Measurements from ENCODE around the gene FXR2.
A peak's percentile ranks its signal among the peaks of the same experiment; 100 is the strongest.

The FXR2 gene

GRCh38 chr17:7557147-7557764, 57.4 kb downstream of the FXR2 start:
- Histone ChIP-seq H3K27ac (ENCODE audit: low read length) (peak overlapping the region; percentile 99), H3K9ac (ENCODE audit: low read length in 2 of 2) (peak overlapping the region; percentile 42 to 86), H3K4me3 (ENCODE audit: low read length in 2 of 2) (peak overlapping the region in 1 of 2 donors; percentile 88), H3K27me3 (ENCODE audit: control insufficient read depth in 1 of 2, insufficient read depth in 2 of 2, low read length in 2 of 2) (no peaks in the 10 kb centered on the region), H3K9me3 (ENCODE audit: control insufficient read depth in 2 of 2, low read length in 2 of 2) (no peaks in the 10 kb centered on the region), H3K4me1 (ENCODE audit: control insufficient read depth, insufficient read depth, low read length) (peaks cover 45% of the 10 kb centered on the region), H3K36me3 (ENCODE audit: control insufficient read depth in 2 of 2, insufficient read depth in 2 of 2, low read length in 2 of 2) (peaks cover 0 to 6% of the 10 kb centered on the region in 2 donors)

GRCh38 chr17:7556627-7557026, 58.1 kb downstream of the FXR2 start:
- no peak overlapping the region for H3K4me3 ChIP-seq (ENCODE audit: low read length in 2 of 2)
- H3K4me1 ChIP-seq (ENCODE audit: control insufficient read depth, insufficient read depth, low read length) = peaks cover 44% of the 10 kb centered on the region
- H3K27ac ChIP-seq (ENCODE audit: low read length) = peak overlapping the region; percentile 99
- H3K36me3 ChIP-seq (ENCODE audit: control insufficient read depth in 2 of 2, insufficient read depth in 2 of 2, low read length in 2 of 2) = peaks cover 0 to 6% of the 10 kb centered on the region in 2 donors
- H3K9ac ChIP-seq (ENCODE audit: low read length in 2 of 2) = no peak overlapping the region
- no peaks in the 10 kb centered on the region for H3K27me3 ChIP-seq (ENCODE audit: control insufficient read depth in 1 of 2, insufficient read depth in 2 of 2, low read length in 2 of 2)
- no peaks in the 10 kb centered on the region for H3K9me3 ChIP-seq (ENCODE audit: control insufficient read depth in 2 of 2, low read length in 2 of 2)

- H3K4me1 ChIP-seq (ENCODE audit: control insufficient read depth, insufficient read depth, low read length) = peaks cover 34% of the 10 kb centered on the region
- no peak overlapping the region for H3K27ac ChIP-seq (ENCODE audit: low read length)
Measured at GRCh38 chr17:7555320-7555948, 59.3 kb downstream of the FXR2 start.

GRCh38 chr17:7553356-7553755, 61.3 kb downstream of the FXR2 start:
- H3K4me1 ChIP-seq (ENCODE audit: control insufficient read depth, insufficient read depth, low read length) = peaks cover 30% of the 10 kb centered on the region

More at GRCh38 chr17:7555320-7555948, 59.3 kb downstream of the FXR2 start:
- Histone ChIP-seq H3K27me3 (ENCODE audit: control insufficient read depth in 1 of 2, insufficient read depth in 2 of 2, low read length in 2 of 2) (no peaks in the 10 kb centered on the region), H3K9ac (ENCODE audit: low read length in 2 of 2) (no peak overlapping the region), H3K4me3 (ENCODE audit: low read length in 2 of 2) (no peak overlapping the region), H3K9me3 (ENCODE audit: control insufficient read depth in 2 of 2, low read length in 2 of 2) (no peaks in the 10 kb centered on the region), H3K36me3 (ENCODE audit: control insufficient read depth in 2 of 2, insufficient read depth in 2 of 2, low read length in 2 of 2) (peaks cover 2 to 14% of the 10 kb centered on the region in 2 donors)

GRCh38 chr17:7552621-7553051, 62.1 kb downstream of the FXR2 start:
- H3K9me3 ChIP-seq (ENCODE audit: control insufficient read depth in 2 of 2, low read length in 2 of 2) = no peaks in the 10 kb centered on the region
- H3K9ac ChIP-seq (ENCODE audit: low read length in 2 of 2) = no peak overlapping the region
- H3K4me1 ChIP-seq (ENCODE audit: control insufficient read depth, insufficient read depth, low read length) = peaks cover 26% of the 10 kb centered on the region
- no peaks in the 10 kb centered on the region for H3K27me3 ChIP-seq (ENCODE audit: control insufficient read depth in 1 of 2, insufficient read depth in 2 of 2, low read length in 2 of 2)
- H3K4me3 ChIP-seq (ENCODE audit: low read length in 2 of 2) = no peak overlapping the region
- H3K36me3 ChIP-seq (ENCODE audit: control insufficient read depth in 2 of 2, insufficient read depth in 2 of 2, low read length in 2 of 2) = peaks cover 2 to 14% of the 10 kb centered on the region in 2 donors
- H3K27ac ChIP-seq (ENCODE audit: low read length) = no peak overlapping the region

More at GRCh38 chr17:7553356-7553755, 61.3 kb downstream of the FXR2 start:
- H3K9ac ChIP-seq (ENCODE audit: low read length in 2 of 2) = no peak overlapping the region
- no peaks in the 10 kb centered on the region for H3K27me3 ChIP-seq (ENCODE audit: control insufficient read depth in 1 of 2, insufficient read depth in 2 of 2, low read length in 2 of 2)
- no peak overlapping the region for H3K27ac ChIP-seq (ENCODE audit: low read length)
- H3K9me3 ChIP-seq (ENCODE audit: control insufficient read depth in 2 of 2, low read length in 2 of 2) = no peaks in the 10 kb centered on the region
- no peak overlapping the region for H3K4me3 ChIP-seq (ENCODE audit: low read length in 2 of 2)
- H3K36me3 ChIP-seq (ENCODE audit: control insufficient read depth in 2 of 2, insufficient read depth in 2 of 2, low read length in 2 of 2) = peaks cover 2 to 14% of the 10 kb centered on the region in 2 donors

- H3K4me1 ChIP-seq (ENCODE audit: control insufficient read depth, insufficient read depth, low read length) = peaks cover 22% of the 10 kb centered on the region
- no peaks in the 10 kb centered on the region for H3K27me3 ChIP-seq (ENCODE audit: control insufficient read depth in 1 of 2, insufficient read depth in 2 of 2, low read length in 2 of 2)
- H3K9me3 ChIP-seq (ENCODE audit: control insufficient read depth in 2 of 2, low read length in 2 of 2) = no peaks in the 10 kb centered on the region
- no peak overlapping the region for H3K27ac ChIP-seq (ENCODE audit: low read length)
- H3K4me3 ChIP-seq (ENCODE audit: low read length in 2 of 2) = no peak overlapping the region
- peak overlapping the region in 1 of 2 donors; percentile 27 for H3K9ac ChIP-seq (ENCODE audit: low read length in 2 of 2)
- H3K36me3 ChIP-seq (ENCODE audit: control insufficient read depth in 2 of 2, insufficient read depth in 2 of 2, low read length in 2 of 2) = peaks cover 2 to 14% of the 10 kb centered on the region in 2 donors
Measured at GRCh38 chr17:7551396-7551795, 63.3 kb downstream of the FXR2 start.

GRCh38 chr17:7550344-7550743, 64.4 kb downstream of the FXR2 start:
- H3K9ac ChIP-seq (ENCODE audit: low read length in 2 of 2) = peak overlapping the region; percentile 70 to 89
- peaks cover 22% of the 10 kb centered on the region for H3K4me1 ChIP-seq (ENCODE audit: control insufficient read depth, insufficient read depth, low read length)
- H3K27me3 ChIP-seq (ENCODE audit: control insufficient read depth in 1 of 2, insufficient read depth in 2 of 2, low read length in 2 of 2) = no peaks in the 10 kb centered on the region
- H3K9me3 ChIP-seq (ENCODE audit: control insufficient read depth in 2 of 2, low read length in 2 of 2) = no peaks in the 10 kb centered on the region
- H3K36me3 ChIP-seq (ENCODE audit: control insufficient read depth in 2 of 2, insufficient read depth in 2 of 2, low read length in 2 of 2) = peaks cover 2 to 14% of the 10 kb centered on the region in 2 donors
- peak overlapping the region; percentile 82 for H3K27ac ChIP-seq (ENCODE audit: low read length)
- peak overlapping the region in 1 of 2 donors; percentile 93 for H3K4me3 ChIP-seq (ENCODE audit: low read length in 2 of 2)

GRCh38 chr17:7549401-7550055, 65.2 kb downstream of the FXR2 start:
- Histone ChIP-seq H3K9me3 (ENCODE audit: control insufficient read depth in 2 of 2, low read length in 2 of 2) (no peaks in the 10 kb centered on the region), H3K27ac (ENCODE audit: low read length) (peak overlapping the region; percentile 82), H3K9ac (ENCODE audit: low read length in 2 of 2) (peak overlapping the region; percentile 70 to 89), H3K36me3 (ENCODE audit: control insufficient read depth in 2 of 2, insufficient read depth in 2 of 2, low read length in 2 of 2) (peaks cover 2 to 14% of the 10 kb centered on the region in 2 donors), H3K27me3 (ENCODE audit: control insufficient read depth in 1 of 2, insufficient read depth in 2 of 2, low read length in 2 of 2) (no peaks in the 10 kb centered on the region), H3K4me3 (ENCODE audit: low read length in 2 of 2) (peak overlapping the region; percentile 60 to 93), H3K4me1 (ENCODE audit: control insufficient read depth, insufficient read depth, low read length) (peaks cover 22% of the 10 kb centered on the region)

GRCh38 chr17:7548585-7549400, 65.9 kb downstream of the FXR2 start, which contains the start of gene TNFSF12:
TNFSF12 (plus strand) TSS chr17:7549058; CDS start chr17:7549154, 96 bp downstream.
- Histone ChIP-seq H3K27ac (ENCODE audit: low read length) (peak within 1 kb of the TSS; percentile 82), H3K4me1 (ENCODE audit: control insufficient read depth, insufficient read depth, low read length) (peaks cover 22% of the 10 kb centered on the region), H3K27me3 (ENCODE audit: control insufficient read depth in 1 of 2, insufficient read depth in 2 of 2, low read length in 2 of 2) (no peaks in the 10 kb centered on the region), H3K4me3 (ENCODE audit: low read length in 2 of 2) (peak within 1 kb of the TSS; percentile 60 to 93), H3K9ac (ENCODE audit: low read length in 2 of 2) (peak within 1 kb of the TSS; percentile 70 to 89), H3K9me3 (ENCODE audit: control insufficient read depth in 2 of 2, low read length in 2 of 2) (no peaks in the 10 kb centered on the region), H3K36me3 (ENCODE audit: control insufficient read depth in 2 of 2, insufficient read depth in 2 of 2, low read length in 2 of 2) (peaks cover 2 to 11% of the 10 kb centered on the region in 2 donors)

GRCh38 chr17:7544911-7545310, 69.8 kb downstream of the FXR2 start:
- Histone ChIP-seq H3K27me3 (ENCODE audit: control insufficient read depth in 1 of 2, insufficient read depth in 2 of 2, low read length in 2 of 2) (no peaks in the 10 kb centered on the region), H3K9me3 (ENCODE audit: control insufficient read depth in 2 of 2, low read length in 2 of 2) (no peaks in the 10 kb centered on the region), H3K9ac (ENCODE audit: low read length in 2 of 2) (no peak overlapping the region), H3K36me3 (ENCODE audit: control insufficient read depth in 2 of 2, insufficient read depth in 2 of 2, low read length in 2 of 2) (no peaks in the 10 kb centered on the region), H3K4me1 (ENCODE audit: control insufficient read depth, insufficient read depth, low read length) (peaks cover 15% of the 10 kb centered on the region), H3K4me3 (ENCODE audit: low read length in 2 of 2) (no peak overlapping the region), H3K27ac (ENCODE audit: low read length) (no peak overlapping the region)

Measured in stomach smooth muscle (tissue), 2 donors.